Measurements from ENCODE around the gene BICD1. TPM values are rescaled to one million over a fixed set of nuclear protein-coding genes. Genes with fewer than 3 reads are reported as not detected.

Gene BICD1
- polyA plus RNA-seq, 1 donor: 8.2 TPM

DNA sequence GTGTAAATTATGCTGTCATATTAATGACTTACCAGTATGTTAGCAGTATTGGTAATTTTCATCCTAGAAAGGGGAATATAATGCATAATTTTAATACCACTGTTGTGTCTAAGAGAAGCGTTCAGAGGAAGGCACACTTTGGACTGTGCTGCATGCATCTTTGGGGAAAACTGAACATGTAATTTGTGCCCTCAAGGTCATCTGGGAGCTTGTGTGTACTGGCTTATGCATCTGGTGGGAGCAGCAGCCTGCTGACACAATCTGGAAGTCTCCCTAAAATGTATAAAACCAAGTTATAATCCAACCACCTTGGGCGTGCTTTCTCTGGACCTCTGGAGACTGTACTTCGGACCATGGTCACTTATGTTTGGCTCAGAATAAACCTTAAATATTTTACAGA, 306.8 kb downstream of the BICD1 start:
- no peak for DNase-seq

DNA sequence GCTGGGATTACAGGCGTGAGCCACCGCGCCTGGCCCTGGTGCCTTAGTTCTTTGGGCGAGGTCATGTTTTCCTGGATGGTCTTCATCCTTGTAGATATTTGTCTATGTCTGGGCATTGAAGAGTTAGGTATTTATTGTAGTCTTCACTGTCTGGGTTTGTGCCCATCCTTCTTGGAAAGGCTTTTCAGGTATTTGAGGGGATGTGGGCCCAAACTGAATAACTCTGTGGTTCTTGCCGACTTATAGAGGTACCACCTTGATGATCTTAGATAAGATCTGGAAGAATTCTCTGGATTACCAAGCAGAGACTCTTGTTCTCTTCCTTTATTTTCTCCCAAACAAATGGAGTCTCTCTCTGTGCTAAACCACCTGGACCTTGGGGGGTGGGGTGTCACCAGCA, 311.6 kb downstream of the BICD1 start:
- DNase-seq: no peak

DNA sequence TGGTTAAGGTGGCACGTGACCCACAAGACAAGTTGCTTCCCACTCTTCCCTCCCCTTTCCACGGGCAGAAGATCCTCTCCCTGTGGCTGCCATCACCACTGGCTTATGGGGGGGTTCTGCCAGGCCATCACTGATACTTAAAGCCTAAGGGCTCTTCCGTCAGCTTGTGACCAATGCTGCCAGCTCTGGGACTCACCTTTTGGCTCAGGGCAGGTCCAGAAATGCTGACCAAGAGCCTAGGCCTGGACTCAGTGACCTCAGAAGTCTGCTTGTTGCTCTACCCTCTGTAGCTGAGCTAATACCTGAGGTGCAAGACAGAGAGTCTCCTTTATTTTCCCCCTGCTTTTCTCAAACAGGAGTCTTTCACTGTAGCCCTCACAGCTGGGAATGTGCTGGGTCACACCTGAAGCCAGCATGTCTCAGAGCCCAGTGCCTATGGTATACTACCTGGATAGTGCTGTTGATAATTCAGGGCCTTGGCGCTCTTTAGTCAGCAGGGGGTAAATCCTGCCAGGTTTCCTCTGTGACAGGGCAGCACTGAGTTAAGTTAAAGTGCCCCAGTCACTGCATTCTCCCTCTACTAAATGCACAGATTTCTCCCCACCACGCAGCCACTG, 312.4 kb downstream of the BICD1 start:
- no peak for DNase-seq

DNA sequence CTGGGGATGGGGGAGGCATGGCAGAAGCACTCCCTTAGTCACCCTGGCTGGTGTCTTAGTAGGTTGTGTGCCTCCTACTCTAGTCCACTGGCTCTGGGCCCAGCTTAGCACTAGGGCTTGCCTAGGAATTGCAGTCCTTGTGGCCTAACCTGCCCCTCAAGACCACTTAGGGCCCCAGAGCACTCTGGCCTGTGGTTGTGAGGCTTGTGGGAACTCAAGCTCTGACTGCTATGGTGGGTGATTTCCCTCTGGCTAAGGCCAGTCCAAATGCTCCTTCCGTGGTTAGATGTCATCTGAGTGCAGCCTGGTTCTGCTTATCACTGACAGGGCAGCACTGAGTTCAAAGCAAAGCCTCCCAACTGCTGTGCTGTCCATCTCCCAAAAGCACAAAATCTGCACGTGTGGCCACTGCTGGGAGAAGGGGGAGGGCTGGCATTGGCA, 312.9 kb downstream of the BICD1 start:
- no peak for DNase-seq

DNA sequence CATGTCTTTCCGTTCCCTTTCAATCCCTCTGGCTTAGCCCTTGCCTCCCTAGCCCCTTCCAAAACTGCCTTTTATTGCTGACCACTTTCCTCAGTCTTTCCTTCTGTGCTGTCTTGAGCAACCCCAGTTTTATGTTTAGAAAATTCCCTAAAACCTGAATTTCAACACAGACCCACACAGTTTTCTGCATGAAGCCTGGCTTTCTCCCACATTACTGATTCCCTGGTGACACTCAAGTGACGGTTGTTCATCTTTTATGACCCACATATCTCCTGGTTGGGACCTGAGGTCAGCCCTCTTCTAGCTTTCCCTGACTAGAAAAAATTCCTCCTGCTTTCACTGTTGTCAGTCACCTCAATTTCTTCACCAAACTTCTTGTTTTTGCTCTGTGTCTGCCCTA, 313.7 kb downstream of the BICD1 start:
- no peak for DNase-seq

DNA sequence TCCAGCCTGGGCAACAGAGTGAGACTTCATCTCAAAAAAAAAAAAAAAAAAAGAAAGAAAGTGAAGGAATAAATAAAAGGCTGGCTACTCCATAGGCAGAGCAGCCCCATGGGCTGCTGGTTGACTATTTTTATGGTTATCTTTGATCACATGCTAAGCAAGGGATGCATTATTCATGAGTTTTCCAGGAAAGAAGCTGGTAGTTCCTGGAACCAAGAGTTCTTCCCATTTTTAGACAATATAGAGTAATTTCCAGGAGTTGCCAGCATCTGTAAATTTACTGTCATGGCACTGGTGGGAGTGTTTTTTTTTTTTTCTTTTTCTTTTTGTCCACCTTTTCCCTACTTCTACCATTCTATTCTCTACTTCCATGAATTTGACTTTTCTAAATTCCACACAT, 316.9 kb downstream of the BICD1 start:
- no peak for DNase-seq

DNA sequence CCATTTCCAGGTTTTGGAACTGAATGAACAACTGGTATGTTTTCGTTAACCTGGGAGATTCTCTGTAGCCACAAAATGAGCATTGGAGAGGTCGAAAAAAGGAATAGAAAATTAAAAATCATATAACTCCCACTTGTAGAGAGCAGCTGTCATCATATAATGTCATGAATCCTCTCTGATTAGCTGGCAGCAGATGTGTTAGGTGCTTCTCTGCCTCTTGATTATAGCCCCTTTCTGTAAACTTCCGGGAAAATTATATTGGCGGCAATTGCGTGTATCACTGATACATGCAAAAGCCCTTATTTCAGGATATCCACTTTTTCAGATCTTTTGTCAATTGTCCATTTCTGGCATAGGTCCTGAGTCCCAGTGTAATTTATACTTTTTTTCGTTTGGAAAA, 324.4 kb downstream of the BICD1 start:
- DNase-seq: no peak

Other genes with a start within 250 kb of the BICD1 start
- 19.7 TPM for gene RESF1, start 147.4 kb upstream of the BICD1 start, polyA plus RNA-seq (ENCODE audit: insufficient read length)